Spinal cord (tissue), 10 donors: ENCODE data around the gene PSAT1. TPM values are rescaled to one million over a fixed set of nuclear protein-coding genes. Genes with fewer than 3 reads are reported as not detected.

Source experiments
- DNase-seq, 6 donors: peaks; one replicate each; pipeline versions ENCODE4 v3.0.0 to v3.0.0-alpha.2; 2013 to 2015; ENCODE audit warnings: low spot score in 6 of 6, low read depth in 4 of 6
- H3K27ac ChIP-seq: one replicate; pipeline ENCODE4 v1.5.1; 2013; ENCODE audit warnings: low read depth, low read length, control low read depth
- H3K27me3 ChIP-seq: one replicate; pipeline ENCODE4 v1.6.1; 2013; ENCODE audit warnings: low read length; ENCODE audit not compliant: control insufficient read depth, insufficient read depth
- H3K36me3 ChIP-seq: one replicate; pipeline ENCODE4 v1.6.1; 2013; ENCODE audit warnings: low read length; ENCODE audit not compliant: control insufficient read depth, insufficient read depth
- H3K4me1 ChIP-seq: one replicate; pipeline ENCODE4 v1.6.1; 2013; ENCODE audit warnings: low read length; ENCODE audit not compliant: control insufficient read depth, insufficient read depth
- H3K4me3 ChIP-seq: one replicate; pipeline ENCODE4 v1.5.1; 2013; ENCODE audit warnings: low read depth, low read length, control low read depth
- H3K9me3 ChIP-seq: one replicate; pipeline ENCODE4 v1.6.1; 2013; ENCODE audit warnings: low read length; ENCODE audit not compliant: control insufficient read depth, insufficient read depth
- whole genome bisulfite sequencing: methylation state at CpG from one replicate; pipeline ENCODE4 v1.1.5; 2013; ENCODE audit warnings: missing lambda C conversion rate; ENCODE audit not compliant: insufficient coverage; 5-methylcytosine and 5-hydroxymethylcytosine counted together
- polyA plus RNA-seq, 2 donors: library from polyadenylated mRNA; unstranded; fragments of 120-200 nt; gene quantifications; one replicate each; pipeline ENCODE4 v1.2.1, GENCODE V29; 2013; ENCODE audit not compliant: insufficient read length in 2 of 2
- total RNA-seq, 2 donors: library from RNA; depleted of rRNA in 1 of 2; stranded (reverse); fragments of 120-200 nt in 1 of 2; fragments of >200 nt in 1 of 2; gene quantifications; one replicate each; pipeline versions ENCODE4 v1.2.3 to v1.2.4, GENCODE V29; 2013 to 2014
- donor health status: healthy.

The PSAT1 gene
- total and polyA plus RNA-seq, 4 donors, result 86.7 to 328 (median 180) TPM

DNA sequence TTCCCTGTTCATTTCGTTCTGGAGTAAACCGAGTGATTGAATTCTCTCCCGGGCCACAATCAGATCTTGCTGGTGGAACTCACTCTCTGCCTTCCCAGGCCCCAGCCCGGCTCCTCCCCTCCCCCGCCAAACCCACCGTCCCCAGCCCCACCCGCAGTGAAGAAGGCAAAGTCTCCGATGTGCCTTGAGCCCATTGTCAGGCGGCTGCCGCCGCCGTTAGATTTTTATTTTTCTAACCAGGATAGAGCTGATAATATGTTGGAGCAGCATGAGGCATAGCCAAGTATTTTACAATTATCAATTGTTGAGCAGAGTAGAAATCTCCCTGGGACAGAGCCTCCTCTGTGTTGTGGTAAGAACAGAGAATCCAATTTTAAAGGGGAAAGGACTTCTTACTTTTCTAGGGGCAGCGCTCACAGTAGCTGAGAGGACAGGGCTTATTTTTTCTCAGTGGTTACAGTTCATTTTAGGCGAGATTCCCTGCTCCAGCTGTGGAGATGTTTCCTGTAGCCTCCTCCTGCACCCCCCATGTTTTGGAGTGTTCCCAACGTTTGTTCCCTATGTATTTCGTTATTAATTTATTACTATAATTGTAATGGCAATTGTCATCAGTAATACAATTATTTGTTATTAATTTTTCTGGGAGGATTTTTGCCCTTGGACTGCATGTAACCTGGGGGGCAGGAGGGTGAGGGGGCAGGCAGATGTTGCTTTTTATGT is 1.3 kb downstream of the PSAT1 start:
- Histone ChIP-seq H3K4me1 (peaks cover 29% of the 10 kb centered on the region), H3K27ac (peak overlapping the region; percentile 95), H3K36me3 (peaks cover 11% of the 10 kb centered on the region), H3K27me3 (no peaks in the 10 kb centered on the region), H3K4me3 (peak overlapping the region; percentile 93), H3K9me3 (no peaks in the 10 kb centered on the region)
- DNase-seq, result peak in 4 of 6 donors; percentile 35 to 66 (median 54)
- WGBS, result 0% methylated on average over 4 of the region's 16 CpGs

DNA sequence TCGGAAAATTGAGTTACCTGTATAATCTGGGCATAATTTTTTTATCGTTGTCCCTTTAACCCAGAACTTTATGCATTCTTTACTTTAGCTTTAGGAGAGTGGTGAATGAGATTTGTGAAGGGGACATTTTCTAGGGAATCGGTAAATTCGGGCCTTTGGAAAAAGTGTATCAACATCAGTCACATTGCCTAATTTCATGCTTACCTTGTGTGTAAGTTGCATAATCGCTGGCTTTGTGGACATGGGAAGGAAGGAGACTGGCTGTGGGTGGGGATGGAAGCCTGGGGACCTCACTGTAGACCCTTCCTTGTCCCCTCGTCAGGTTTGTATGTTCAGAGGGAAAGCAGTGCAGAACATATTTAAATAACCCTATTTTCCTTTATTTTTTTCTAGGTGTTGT is 3.3 kb downstream of the PSAT1 start:
- no peak for DNase-seq
- no peaks in the 10 kb centered on the region for H3K9me3 ChIP-seq
- H3K4me3 ChIP-seq, result no peak overlapping the region
- WGBS, result no CpG with 5 or more reads among the region's 6 CpGs
- H3K27ac ChIP-seq, result no peak overlapping the region
- no peaks in the 10 kb centered on the region for H3K27me3 ChIP-seq
- peaks cover 26% of the 10 kb centered on the region for H3K4me1 ChIP-seq
- peaks cover 23% of the 10 kb centered on the region for H3K36me3 ChIP-seq

DNA sequence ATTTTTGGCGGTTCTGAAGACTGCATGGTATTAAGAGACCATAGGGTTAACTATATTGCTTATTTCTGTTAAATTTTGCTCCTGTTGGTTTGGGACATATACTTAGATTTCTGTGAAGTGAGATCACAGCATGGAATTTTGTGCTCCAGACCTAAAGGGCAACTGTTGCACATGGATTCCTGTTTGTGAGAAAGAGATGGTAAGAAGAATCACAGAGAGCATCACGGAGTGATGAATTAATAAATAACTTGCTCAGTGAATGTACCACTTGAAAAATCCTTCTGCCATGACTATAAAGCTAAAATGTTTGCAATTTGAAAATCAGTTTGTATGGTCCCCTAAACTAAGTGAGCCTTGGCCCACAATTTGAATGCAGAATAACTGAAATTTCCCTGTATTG is 4.5 kb downstream of the PSAT1 start:
- Histone ChIP-seq H3K27me3 (no peaks in the 10 kb centered on the region), H3K4me1 (peaks cover 15% of the 10 kb centered on the region), H3K36me3 (peaks cover 35% of the 10 kb centered on the region), H3K9me3 (no peaks in the 10 kb centered on the region), H3K4me3 (no peak overlapping the region), H3K27ac (no peak overlapping the region)
- no CpG with 5 or more reads among the region's 2 CpGs for WGBS
- no peak for DNase-seq

DNA sequence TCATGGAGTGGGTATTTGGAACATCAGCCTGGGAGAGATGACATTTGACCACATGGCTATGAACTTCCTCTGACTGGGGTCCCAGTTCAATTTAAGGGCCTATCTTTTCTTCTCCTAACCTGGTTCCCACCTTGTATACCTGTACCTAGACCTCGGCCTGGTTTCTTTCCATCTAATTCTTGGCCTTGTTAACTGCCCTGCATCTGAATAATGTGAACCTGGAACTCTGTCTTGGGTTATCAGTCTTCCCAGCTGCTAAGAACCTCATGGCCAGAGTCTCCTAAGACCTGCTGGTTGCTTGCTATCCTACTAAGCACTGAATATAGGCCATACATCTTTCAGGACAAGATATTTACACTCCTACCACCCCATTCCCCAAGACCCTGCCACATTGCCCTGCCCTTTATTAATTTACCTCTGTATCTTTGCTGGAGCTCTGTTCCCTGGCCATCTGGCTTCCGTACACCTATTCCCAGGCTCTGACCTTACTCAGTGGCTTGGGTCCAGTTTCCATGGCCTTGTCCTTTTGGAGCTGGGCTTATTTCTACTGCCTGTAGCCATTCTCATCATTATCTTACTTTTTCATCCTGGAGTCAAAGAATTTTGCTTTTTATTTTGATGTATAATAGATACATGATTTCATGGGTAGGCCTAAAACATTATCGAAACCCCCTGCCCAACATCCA is 6.6 kb downstream of the PSAT1 start:
- no peaks in the 10 kb centered on the region for H3K27me3 ChIP-seq
- H3K4me3 ChIP-seq, result no peak overlapping the region
- no peak overlapping the region for H3K27ac ChIP-seq
- 95% methylated on average over 2 of the region's 3 CpGs for WGBS
- H3K4me1 ChIP-seq, result peaks cover 21% of the 10 kb centered on the region
- peaks cover 55% of the 10 kb centered on the region for H3K36me3 ChIP-seq
- DNase-seq, result no peak
- H3K9me3 ChIP-seq, result no peaks in the 10 kb centered on the region

DNA sequence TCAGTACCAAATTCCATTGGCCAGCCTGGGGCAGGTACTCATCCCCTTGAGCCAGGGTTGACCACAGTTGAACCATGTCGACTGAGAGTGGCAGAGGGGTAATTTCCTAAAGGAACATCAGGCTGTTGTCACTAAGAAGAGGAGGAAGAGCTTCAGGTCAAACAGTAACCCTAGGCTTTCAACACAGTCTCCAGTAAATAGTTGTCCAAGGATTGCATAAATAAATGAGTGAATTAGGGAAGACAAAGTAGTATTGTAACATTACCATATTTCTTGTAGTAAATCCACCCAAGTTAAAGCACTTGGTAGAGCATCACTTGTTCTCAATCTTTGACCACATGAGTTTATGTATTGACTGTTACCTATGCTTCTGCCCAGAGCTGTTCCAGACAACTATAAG is 7.4 kb downstream of the PSAT1 start:
- no CpG with 5 or more reads among the region's 1 CpG for WGBS
- Histone ChIP-seq H3K27me3 (no peaks in the 10 kb centered on the region), H3K27ac (no peak overlapping the region), H3K36me3 (peaks cover 62% of the 10 kb centered on the region), H3K4me3 (no peak overlapping the region), H3K9me3 (no peaks in the 10 kb centered on the region), H3K4me1 (peaks cover 20% of the 10 kb centered on the region)
- no peak for DNase-seq

DNA sequence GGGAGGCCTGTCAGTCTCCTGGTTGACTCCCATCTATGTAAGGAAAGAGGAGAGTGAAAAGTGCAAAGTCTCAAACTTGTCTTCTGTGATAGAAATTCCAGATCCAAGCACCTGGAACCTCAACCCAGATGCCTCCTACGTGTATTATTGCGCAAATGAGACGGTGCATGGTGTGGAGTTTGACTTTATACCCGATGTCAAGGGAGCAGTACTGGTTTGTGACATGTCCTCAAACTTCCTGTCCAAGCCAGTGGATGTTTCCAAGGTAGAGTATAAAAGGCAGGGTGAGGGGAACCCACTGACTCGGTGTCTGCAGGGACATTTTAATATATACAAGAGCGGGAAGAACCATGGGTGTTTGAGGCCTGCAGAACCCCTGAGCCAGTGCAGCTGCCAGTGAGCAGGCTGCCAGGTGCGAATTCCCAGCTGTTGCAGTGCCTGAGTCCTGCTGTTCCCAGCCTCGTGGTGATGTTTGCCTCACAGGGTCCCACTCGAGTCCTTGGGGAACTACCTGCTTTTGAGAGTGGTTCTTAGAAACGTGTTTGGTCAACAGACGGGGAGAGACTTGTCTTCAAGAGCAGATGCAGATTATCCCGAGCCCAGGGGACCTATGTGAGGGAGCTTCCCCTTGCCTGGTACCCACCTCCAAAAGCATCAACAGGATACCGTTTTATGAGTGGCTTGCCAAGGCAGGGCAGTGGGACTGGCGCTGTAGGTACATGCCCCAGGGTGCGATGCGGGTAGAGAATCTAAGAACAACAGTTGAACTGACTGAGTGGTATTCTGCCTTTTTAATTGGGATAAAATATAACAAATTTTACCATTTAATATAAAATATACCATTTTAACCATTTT is 9.5 kb downstream of the PSAT1 start:
- DNase-seq, result no peak
- Histone ChIP-seq H3K4me3 (no peak overlapping the region), H3K9me3 (no peaks in the 10 kb centered on the region), H3K27ac (no peak overlapping the region), H3K27me3 (no peaks in the 10 kb centered on the region), H3K36me3 (peaks cover 74% of the 10 kb centered on the region), H3K4me1 (peaks cover 32% of the 10 kb centered on the region)
- WGBS, result 91% methylated on average over 11 of the region's 16 CpGs

DNA sequence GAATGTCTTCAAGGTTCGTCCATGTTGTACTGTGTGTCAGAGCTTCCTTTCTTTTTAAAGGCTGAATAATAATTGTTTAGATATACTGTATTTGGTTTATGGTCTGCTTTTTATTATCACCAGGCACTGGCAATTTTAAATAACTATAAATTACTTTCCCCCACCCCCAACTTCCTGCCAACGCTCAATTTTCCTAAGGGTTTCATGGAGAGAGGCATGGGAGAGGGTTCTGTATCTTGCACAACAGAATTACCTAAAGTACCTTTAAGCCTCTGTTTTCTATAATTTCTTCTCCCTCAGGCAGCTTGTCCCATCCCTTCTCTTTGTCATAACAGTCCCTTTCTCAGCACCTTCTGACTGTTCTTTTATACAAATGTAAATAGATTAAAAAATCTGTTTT is 10.4 kb downstream of the PSAT1 start:
- Histone ChIP-seq H3K4me1 (peaks cover 37% of the 10 kb centered on the region), H3K36me3 (peaks cover 72% of the 10 kb centered on the region), H3K27ac (no peak overlapping the region), H3K27me3 (no peaks in the 10 kb centered on the region), H3K9me3 (no peaks in the 10 kb centered on the region), H3K4me3 (no peak overlapping the region)
- WGBS, result no CpG with 5 or more reads among the region's 2 CpGs
- DNase-seq, result no peak

DNA sequence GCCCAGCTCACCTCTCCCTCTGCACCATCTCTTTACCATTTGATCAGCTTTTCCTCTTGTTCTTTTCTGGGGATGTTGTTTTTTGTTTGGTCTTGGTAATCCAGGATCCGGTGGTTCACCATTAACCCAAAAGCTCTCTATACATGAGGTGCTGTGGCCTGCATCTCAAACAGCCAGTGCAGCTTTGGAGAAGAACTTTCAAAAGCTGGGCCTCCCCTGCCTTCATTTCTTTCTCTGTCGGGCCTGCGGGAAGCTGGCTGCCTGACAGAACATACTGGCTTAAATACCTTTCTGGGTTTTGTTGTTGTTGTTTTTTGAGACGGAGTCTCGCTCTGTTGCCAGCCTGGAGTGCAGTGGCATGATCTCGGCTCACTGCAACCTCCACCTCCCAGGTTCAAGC is 12.1 kb downstream of the PSAT1 start:
- peak in 2 of 6 donors; percentile 56 to 65 for DNase-seq
- H3K4me3 ChIP-seq, result no peak overlapping the region
- no peaks in the 10 kb centered on the region for H3K27me3 ChIP-seq
- H3K9me3 ChIP-seq, result no peaks in the 10 kb centered on the region
- peaks cover 65% of the 10 kb centered on the region for H3K36me3 ChIP-seq
- H3K27ac ChIP-seq, result peak overlapping the region; percentile 40
- peaks cover 46% of the 10 kb centered on the region for H3K4me1 ChIP-seq
- 20% methylated on average over 1 of the region's 6 CpGs for WGBS

DNA sequence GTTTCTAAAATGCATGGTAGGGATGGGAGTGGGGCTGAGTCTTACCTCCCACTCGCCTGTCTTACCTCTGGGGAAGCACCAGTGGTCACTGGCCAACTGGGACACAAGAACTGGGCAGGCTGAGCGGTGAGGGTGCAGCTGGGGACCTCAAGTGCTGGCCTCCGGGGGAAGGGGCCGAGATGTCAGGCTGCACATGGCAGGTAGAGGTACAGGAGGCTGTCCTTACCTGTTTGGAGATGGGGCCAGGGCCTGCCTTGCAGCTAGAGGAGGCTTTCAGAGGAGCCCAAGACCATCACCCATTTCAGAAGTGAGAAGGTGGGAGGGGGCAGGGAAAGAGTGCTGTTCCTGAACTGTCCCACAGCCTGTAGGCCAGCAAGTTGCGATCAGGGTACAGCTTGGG is 14.2 kb downstream of the PSAT1 start:
- H3K9me3 ChIP-seq, result no peaks in the 10 kb centered on the region
- peaks cover 67% of the 10 kb centered on the region for H3K36me3 ChIP-seq
- WGBS, result 85% methylated on average over 5 of the region's 5 CpGs
- peak overlapping the region; percentile 78 for H3K27ac ChIP-seq
- H3K27me3 ChIP-seq, result no peaks in the 10 kb centered on the region
- H3K4me1 ChIP-seq, result peaks cover 64% of the 10 kb centered on the region
- no peak for DNase-seq
- no peak overlapping the region for H3K4me3 ChIP-seq
